Panc1 (cell line): ENCODE results near the gene SUMF1.

ENCODE experiments used
- POLR2AphosphoS5 ChIP-seq: IDR thresholded peaks from 2 replicates; pipeline ENCODE4 v1.6.1; 2012; ENCODE audit warnings: mild to moderate bottlenecking, low read depth, low read length, moderate library complexity
- TF ChIP-seq, protein P1 (sequence below), 2 experiments: IDR thresholded peaks; 2 replicates each; pipeline ENCODE4 v1.6.1; 2011 to 2012; ENCODE audit warnings: low read depth in 2 of 2, control low read depth in 1 of 2, low read length in 1 of 2, mild to moderate bottlenecking in 1 of 2, moderate library complexity in 1 of 2; ENCODE audit not compliant: insufficient read depth in 1 of 2
- TF ChIP-seq, protein P2 (sequence below): fragments of 450-650 bp; IDR thresholded peaks from 2 replicates; pipeline ENCODE4 v1.5.1; 2017; ENCODE audit warnings: mild to moderate bottlenecking

DNA sequence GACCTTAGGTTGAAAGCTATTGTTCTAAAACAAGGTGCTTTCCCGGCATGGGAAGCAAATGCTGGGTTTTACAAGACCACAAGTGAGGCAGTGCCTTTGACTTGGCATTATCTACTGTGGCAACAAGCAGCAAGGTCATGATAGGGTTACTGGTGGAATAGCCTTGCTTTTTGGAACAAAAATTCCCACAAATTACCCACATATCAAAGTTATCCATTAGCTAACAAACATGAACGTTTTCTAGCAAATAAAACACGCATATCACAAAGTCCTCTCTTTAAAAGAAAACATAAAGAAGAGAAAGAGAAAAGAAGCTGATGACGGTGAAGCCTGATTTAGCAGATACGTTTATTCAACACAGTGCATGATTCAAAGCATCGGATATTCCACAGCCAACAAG is 106.3 kb downstream of the SUMF1 start:
- TF ChIP-seq, protein P1, sequence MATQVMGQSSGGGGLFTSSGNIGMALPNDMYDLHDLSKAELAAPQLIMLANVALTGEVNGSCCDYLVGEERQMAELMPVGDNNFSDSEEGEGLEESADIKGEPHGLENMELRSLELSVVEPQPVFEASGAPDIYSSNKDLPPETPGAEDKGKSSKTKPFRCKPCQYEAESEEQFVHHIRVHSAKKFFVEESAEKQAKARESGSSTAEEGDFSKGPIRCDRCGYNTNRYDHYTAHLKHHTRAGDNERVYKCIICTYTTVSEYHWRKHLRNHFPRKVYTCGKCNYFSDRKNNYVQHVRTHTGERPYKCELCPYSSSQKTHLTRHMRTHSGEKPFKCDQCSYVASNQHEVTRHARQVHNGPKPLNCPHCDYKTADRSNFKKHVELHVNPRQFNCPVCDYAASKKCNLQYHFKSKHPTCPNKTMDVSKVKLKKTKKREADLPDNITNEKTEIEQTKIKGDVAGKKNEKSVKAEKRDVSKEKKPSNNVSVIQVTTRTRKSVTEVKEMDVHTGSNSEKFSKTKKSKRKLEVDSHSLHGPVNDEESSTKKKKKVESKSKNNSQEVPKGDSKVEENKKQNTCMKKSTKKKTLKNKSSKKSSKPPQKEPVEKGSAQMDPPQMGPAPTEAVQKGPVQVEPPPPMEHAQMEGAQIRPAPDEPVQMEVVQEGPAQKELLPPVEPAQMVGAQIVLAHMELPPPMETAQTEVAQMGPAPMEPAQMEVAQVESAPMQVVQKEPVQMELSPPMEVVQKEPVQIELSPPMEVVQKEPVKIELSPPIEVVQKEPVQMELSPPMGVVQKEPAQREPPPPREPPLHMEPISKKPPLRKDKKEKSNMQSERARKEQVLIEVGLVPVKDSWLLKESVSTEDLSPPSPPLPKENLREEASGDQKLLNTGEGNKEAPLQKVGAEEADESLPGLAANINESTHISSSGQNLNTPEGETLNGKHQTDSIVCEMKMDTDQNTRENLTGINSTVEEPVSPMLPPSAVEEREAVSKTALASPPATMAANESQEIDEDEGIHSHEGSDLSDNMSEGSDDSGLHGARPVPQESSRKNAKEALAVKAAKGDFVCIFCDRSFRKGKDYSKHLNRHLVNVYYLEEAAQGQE (IDR thresholded peaks at IDR 0.05; ENCODE audit: insufficient read depth in 1 of 2, low read depth in 2 of 2, low read length in 1 of 2), result no peak
- TF ChIP-seq, protein P2, sequence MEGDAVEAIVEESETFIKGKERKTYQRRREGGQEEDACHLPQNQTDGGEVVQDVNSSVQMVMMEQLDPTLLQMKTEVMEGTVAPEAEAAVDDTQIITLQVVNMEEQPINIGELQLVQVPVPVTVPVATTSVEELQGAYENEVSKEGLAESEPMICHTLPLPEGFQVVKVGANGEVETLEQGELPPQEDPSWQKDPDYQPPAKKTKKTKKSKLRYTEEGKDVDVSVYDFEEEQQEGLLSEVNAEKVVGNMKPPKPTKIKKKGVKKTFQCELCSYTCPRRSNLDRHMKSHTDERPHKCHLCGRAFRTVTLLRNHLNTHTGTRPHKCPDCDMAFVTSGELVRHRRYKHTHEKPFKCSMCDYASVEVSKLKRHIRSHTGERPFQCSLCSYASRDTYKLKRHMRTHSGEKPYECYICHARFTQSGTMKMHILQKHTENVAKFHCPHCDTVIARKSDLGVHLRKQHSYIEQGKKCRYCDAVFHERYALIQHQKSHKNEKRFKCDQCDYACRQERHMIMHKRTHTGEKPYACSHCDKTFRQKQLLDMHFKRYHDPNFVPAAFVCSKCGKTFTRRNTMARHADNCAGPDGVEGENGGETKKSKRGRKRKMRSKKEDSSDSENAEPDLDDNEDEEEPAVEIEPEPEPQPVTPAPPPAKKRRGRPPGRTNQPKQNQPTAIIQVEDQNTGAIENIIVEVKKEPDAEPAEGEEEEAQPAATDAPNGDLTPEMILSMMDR, result no peak
- no peak for TF ChIP-seq POLR2AphosphoS5
